ENCODE measurements around the gene RPGRIP1L.

The RPGRIP1L gene

DNA sequence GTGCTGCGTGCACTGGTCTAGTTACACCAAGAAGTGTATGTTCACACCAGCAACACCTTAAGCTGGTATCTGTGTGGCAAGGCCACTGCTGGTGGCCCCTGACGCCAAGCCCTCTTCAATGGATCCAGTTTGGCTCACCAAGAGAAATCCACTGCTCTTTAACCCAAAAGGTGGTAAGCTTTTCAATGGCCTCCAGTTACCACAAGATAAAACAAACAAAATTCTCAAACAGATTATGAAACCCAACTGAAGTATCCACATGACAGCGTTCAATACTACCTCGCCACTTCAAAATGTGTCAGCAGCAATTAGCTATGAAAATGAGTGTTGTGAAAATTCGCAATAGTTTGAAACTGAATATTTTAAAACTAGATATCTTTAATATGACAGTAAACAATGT, 104.1 kb downstream of the RPGRIP1L start:
- DNase-seq: no peak

GRCh38 chr16:53598511-53599275, 105.0 kb downstream of the RPGRIP1L start:
- DNase-seq: peak; percentile 57

DNA sequence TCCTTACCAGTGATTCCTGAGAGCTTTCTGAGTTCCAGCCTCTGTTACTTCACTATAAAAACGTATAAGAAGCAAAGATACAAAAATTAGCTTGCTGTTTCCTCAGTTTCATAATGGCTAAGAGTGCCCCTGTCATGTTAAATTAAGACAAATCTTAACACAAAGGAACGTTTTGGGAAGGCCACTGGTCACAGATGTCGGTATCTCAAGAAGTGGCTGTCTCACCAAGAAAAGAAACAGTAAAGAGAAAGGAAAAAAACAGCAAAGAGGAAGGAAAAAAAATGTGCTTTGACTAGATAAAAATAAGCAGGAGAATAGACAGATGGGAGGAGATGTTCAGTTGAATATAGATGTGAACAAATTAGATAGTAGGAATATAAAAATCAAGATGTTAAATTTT, 105.9 kb downstream of the RPGRIP1L start:
- DNase-seq: no peak

DNA sequence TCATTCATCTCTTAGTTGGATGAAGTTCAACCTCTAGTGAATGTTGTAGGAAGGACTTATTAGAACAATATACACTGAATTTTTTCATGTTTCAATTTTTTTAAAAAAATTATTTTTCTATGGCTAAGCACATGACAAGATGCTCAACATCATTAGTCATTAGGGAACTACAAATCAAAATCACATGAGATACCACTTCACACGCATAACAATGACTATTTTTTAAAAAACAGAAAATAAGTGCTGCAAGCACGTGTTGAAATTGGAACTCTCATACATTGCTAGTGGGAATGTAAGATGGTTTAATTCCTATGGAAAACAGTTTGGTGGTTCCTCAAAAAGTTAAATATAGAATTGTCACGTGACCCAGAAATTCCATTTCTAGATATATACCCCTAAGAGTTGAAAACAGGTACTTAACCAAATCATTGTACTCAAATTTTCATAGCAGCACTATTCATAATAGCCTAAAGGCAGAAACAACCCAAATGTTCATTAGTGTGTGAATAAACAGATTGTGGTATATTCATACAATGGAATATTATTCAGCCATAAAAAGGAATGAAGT, 115.5 kb downstream of the RPGRIP1L start:
- no peak for DNase-seq

DNA sequence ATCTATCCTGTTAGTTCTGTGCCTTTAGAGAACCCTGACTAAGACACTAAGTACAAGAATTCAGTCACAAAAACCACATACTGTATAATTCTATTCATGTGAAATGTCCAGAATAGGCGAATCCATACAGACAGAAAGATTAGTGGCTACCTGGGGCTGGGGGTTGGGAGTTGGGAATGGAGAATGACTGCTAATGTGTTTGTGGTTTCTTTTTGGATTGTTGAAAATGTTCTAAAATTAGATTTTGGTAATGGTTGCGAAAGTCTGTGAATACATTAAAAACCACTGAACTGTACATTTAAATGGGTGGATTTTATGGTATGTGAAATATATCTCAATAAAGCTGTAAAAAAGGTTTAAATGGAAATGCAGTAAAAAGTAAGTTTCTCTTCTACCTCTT, 120.3 kb downstream of the RPGRIP1L start:
- DNase-seq: peak; percentile 93

DNA sequence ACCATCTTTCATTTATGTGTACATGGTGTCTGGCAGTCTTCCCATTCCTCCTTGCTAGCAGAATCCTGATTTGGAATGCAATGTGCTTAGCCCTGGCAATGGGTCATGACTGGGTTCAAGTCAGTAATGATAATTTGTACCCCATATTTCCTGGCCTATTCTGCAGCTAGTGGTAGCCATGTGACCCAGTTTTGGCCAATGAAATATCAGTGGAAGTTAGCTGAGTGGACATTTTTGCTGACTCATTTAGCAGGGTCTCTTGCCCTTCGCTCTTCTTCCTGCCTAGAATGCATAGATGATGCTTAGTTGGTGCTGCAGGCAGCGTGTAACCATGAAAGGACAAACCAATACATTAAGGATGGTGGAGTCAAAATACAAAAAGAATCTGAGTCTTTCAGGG, 121.9 kb downstream of the RPGRIP1L start:
- no peak for DNase-seq

DNA sequence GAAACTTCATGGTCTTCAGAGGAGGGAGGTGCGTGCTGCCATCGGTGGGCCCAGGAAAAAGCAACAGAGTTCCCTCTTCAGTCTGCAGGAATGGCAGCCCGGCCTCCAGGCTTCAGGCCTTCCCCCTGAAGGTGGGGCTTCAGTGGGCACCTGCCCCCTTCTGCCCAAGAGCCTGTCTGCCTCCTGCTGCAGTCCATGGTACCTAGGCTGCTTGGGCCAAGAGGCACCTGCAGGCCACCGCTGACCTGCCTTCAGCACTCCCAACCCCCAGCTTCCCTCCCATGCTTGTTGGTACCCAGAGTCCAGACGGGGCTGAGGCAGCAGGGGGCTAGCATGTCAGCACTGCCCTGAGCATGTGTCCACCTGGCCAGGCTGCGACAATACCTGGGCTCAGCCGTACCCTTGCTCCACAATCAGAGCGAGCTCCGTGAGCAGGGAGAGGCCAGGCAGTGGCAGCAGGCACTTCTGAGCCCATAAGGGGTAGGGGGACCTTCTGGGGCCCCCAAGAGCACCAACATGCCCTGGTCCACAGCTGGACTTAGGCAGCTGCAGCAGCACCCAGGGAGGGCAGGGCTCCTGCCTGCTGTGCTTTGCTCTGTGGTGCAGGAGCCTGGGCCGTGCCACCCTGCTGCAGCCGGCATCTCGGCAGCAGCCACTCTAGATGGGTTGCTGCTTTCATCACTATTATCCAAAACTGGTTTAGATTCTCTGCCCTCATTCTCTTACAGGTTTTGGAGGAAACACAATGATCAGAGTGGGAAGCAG, 123.4 kb downstream of the RPGRIP1L start:
- no peak for DNase-seq

DNA sequence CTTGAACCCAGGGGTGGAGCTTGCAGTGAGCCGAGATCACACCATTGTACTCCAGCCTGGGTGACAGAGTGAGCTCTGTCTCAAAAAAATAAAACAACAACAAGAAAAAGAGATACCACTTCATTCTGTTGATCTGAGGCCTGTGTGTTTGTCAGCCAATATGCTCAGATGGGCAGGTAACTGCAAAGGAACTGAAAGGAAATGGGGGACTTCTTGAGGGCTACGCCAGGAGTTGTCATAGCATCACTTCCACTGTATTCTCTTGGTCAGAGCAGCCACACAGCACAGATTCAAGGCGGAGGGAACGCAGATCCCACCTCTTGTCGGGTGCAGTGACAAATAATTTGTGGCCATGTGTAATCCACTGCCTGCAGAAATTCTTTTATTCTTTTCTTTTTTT, 126.8 kb downstream of the RPGRIP1L start:
- DNase-seq: no peak

DNA sequence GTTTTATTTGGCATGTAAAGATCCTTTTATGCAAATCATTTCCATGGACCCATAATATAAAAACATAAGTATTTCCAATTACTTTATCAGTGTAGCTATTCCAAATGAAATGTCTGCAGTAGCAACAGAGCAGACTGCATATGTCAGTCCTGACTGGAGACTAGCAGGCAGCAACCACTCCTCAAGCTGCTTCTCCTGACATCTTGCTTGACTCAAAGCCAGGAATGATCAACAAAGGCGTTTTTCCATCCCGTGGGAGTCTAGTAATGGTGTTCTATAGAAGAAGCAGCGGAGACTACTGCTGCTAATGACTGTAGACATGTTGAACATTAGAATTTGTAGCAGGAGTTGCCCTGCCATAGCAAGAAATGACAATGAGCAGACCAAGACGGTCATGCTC, 127.4 kb downstream of the RPGRIP1L start:
- no peak for DNase-seq

- no peak for DNase-seq
Observed at GRCh38 chr16:53571763-53572162, 131.9 kb downstream of the RPGRIP1L start.

DNA sequence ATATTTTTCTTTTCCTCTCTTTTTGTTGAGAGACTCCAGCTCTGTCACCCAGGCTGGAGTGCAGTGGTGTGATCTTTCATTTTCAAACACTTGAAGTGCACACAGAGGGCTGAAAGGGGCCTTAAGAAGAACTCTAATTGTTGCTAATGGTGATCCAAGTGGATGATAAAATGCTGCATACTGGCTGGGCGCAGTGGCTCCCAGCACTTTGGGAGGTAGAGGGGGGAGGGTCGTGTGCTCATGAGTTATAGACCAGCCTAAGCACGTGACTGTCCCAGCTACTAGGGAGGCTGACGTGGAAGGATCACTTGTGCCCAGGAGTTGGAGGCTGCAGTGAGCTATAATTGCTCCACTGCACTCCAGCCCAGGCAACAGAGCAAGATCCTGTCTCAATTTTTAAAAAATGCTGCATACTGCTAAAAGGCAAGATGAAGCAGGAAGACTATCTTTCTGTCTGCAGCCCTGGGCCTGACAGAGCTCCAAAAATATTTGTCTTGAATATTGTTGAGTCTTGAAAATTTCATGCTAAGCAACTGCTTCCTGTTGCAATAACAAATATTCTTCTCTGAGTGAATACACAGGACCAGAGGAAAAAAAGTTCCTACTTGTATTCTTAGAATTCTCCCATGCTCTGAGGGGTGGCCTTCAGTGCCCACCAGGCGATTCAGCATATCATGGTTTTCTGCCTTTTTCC, 137.0 kb downstream of the RPGRIP1L start:
- peak; percentile 8 for DNase-seq

DNA sequence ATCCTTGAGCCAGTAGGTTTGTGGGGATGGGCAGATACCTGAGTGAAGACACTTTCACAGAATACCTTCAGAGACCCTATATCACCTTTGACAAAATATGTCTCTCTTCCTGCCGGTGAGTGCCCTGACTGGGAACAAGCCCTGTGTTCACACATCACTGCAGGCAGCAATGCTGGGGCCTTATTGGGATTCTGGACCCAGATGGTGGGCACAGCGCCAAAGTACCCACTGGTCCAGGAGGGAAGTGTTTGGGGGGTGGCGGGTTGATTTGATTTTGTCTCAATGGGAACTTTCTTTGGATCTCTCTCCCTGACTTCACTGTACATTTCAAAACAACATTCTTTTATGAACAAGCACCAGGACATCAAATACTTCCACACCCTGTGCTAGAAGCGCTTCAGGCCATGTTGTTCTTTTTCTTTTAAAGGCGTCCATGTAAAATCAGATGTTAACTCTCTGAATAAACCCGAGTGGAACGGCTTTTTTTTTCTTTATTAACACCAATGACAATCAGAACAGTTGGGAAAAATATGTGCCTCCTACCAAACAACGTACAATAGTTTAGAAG, 138.3 kb downstream of the RPGRIP1L start:
- no peak for DNase-seq

- DNase-seq: no peak
Observed at GRCh38 chr16:53563426-53563825, 140.2 kb downstream of the RPGRIP1L start.

DNA sequence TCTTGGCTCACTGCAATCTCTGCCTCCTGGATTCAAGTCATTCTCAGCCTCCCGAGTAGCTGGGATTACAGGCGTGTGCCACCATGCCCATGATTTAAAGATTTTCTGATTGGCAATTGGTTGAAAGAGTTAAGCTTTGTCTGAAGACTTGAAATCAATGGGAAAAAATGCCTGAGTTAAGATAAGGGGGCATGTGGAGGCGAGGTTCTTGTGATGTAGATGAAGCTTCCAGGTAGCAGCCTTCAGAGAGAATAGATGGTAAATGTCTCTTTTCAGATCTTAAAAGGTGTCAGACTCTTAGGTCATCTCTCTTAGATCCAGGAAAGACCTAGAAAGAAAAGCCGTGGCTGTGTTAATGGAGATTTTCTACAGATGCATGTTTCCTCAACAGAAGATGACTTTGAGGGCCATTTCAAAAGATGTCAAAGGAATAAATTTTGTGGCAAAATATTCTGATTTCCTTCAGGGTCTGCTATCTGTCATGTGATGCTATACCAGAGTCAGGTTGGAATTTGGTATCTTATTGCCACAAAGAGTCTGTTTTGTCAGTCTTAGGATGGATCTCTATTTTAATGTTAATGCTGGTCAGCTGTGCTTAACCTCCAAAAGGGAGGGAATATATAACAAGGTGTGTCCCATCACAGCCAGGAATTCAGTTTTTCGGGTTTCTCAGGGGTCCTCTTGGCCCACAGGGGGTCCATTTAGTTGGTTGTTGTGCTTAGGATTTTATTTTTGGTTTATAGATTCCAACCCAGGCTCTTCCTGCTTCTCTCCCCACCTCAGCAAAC, 142.4 kb downstream of the RPGRIP1L start:
- no peak for DNase-seq

DNA sequence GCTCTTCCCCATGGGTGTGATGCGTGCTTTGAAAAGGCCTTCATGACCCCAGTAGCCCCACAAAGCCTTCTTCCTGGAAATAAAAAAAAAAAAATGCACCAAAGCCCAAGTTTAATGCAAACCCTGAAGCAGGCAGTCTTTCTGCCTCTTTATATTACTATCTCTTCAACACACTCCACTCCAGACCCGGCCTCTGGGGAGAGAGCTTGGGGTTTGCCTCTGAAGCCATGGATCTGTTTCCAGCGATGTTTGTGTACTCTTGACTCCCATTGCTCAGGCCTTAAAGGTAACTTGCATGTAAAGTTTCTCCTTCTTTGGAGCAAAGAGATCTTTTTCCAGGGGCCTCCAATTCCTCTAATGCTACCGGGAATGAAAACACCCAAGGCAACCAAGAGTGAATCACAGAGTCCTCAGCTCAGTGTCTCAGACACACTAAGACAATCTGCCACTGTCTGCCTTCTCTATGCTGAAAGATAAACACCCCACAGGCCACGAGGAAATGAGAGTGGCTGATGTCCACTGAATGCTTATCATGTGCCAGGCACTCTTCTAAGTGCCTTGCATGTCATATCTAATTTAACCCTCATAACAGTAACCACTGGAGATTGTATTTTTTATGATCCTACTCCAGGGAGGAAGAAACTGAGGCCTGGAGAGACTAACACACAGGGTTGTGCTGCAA, 144.2 kb downstream of the RPGRIP1L start:
- DNase-seq: no peak

DNA sequence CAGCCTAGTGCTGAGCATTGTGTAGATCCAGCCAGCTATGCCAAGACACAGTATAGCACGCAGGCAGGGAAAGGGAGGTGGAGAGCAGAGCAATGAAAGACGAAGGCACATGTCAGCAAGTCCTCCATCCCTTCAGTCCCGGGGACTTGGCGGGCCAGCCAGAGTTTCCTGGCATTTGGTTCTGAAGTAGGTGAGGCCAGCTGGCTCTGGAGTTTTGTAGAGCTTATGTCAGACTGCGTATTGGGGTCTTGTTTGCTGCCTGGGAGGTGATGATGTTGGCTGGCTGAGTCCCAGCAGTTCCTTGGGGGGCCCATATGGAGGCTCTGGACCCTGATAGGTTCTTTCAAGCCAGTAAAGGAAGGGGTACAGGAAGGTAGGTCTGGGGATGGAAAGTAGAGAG, 144.9 kb downstream of the RPGRIP1L start:
- DNase-seq: no peak

DNA sequence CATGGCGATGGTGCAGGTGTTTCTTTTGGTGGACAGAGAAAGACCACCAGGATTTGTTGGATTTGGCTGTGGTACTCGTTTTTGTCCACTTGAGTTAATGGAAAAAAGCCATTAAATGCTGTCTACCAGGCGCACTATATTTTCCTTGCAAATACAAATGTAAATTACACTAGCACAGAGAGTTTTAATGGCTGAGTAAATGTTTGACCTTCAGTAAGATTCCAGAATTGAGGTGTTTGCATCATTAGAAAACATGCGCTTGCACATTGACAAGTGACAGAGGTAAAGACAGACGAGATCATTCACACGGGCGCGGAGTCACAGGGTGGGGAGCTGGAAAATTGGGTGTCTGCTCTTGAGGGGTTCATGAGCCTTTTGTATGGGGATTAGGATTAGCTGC, 147.1 kb downstream of the RPGRIP1L start:
- DNase-seq: no peak

DNA sequence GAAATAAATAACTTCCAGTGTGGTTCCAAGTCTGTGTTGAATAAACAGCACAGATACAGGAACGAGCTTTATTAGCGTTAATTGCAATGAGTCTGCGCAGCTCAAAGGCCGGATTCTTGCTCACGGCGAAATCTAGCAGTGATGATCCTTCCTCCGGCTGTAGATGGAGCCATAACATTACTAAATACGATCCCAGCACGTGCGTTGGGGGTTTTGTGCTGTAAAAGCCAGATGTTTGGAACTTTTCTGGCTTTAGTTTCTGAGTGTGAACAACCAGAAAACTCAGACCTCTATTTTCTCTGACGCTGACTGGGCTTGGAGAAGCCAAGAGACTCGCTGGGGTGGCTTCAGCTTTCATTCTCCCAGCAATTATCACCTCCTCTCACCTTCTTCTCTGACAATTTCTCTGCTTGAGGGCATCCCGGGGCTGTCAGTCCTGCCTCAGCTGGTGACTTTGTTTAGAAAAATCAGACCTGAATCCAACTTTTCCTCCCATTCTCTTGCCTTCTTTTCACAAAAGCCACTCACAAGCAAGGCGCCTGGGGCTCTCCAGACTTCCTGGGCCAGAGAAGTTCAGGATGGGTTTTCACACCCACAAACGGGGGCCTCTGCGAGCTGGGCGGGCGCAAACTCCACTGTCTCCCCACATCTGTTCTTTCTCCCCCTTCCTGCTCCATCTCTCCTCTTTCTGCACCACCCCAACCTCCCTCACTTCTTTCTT, 153.5 kb downstream of the RPGRIP1L start:
- peak; percentile 90 for DNase-seq

All from fibroblast of skin of abdomen (primary cell).